ENCODE measurements around the gene DMD.

DNA sequence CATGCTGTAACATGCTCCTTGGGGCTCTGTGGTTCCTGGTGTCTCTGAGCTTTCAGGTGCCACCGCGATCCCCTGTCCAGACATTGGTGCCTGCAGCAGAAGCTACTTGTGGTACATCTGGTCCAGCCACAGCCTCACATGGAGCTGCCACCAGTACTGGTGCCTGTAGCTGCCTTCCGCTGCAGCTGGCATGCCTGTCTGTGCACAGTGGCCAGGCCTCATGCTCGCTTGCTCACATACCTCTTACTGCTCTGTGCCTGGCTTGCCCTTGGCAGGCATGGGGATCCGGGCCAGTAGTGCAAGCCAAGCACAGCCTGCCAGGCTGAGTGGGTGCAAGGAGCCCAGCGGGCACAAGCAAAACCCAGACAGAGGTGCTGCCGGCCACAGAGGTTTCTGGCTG lies 618.6 kb downstream of the DMD start:
- no peak for TF ChIP-seq EZH2 (optimal IDR thresholded peaks at IDR 0.05; ENCODE audit: low read depth, low read length)
- TF ChIP-seq, protein P1, sequence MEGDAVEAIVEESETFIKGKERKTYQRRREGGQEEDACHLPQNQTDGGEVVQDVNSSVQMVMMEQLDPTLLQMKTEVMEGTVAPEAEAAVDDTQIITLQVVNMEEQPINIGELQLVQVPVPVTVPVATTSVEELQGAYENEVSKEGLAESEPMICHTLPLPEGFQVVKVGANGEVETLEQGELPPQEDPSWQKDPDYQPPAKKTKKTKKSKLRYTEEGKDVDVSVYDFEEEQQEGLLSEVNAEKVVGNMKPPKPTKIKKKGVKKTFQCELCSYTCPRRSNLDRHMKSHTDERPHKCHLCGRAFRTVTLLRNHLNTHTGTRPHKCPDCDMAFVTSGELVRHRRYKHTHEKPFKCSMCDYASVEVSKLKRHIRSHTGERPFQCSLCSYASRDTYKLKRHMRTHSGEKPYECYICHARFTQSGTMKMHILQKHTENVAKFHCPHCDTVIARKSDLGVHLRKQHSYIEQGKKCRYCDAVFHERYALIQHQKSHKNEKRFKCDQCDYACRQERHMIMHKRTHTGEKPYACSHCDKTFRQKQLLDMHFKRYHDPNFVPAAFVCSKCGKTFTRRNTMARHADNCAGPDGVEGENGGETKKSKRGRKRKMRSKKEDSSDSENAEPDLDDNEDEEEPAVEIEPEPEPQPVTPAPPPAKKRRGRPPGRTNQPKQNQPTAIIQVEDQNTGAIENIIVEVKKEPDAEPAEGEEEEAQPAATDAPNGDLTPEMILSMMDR (IDR thresholded peaks at IDR 0.05; ENCODE audit: low read length): no peak
- no peak for TF ChIP-seq EZH2phosphoT487 (IDR thresholded peaks at IDR 0.05; ENCODE audit: low read length)

Data from MM.1S (cell line).